Keratinocyte (primary cell): ENCODE data around the gene HIP1. TPM values are rescaled to one million over a fixed set of nuclear protein-coding genes. Genes with fewer than 3 reads are reported as not detected.

Experiments
- DNase-seq: peaks from one replicate; pipeline ENCODE4 v3.0.0-alpha.2; 2011; ENCODE audit warnings: low read depth, missing footprints, low spot score
- FAIRE-seq: peaks from 2 replicates; lab custom pipeline; 2011; peaks lifted over from hg19 to GRCh38; lab: Jason Lieb, UNC
- H2AFZ ChIP-seq: 2 replicates; pipeline ENCODE4 v1.6.0; 2012; ENCODE audit warnings: low read length, control low read depth, inconsistent platforms; ENCODE audit not compliant: control insufficient read depth
- H3K27ac ChIP-seq: 2 replicates; pipeline ENCODE4 v1.5.1; 2011; ENCODE audit warnings: low read length; ENCODE audit not compliant: control insufficient read depth, insufficient read depth
- H3K27me3 ChIP-seq: 3 replicates; pipeline ENCODE4 v1.6.0; 2011; ENCODE audit warnings: low read length; ENCODE audit not compliant: control insufficient read depth, insufficient read depth; ENCODE audit errors: extremely low read depth
- H3K36me3 ChIP-seq, 2 experiments: 2 replicates in 1 of 2; 3 replicates in 1 of 2; pipeline ENCODE4 v1.5.1; 2011; ENCODE audit warnings: low read length in 2 of 2, mild to moderate bottlenecking in 1 of 2; ENCODE audit not compliant: control insufficient read depth in 2 of 2, insufficient read depth in 2 of 2; ENCODE audit errors: extremely low read depth in 1 of 2
- H3K4me1 ChIP-seq: 3 replicates; pipeline ENCODE4 v1.5.1; 2011; ENCODE audit warnings: low read length; ENCODE audit not compliant: control insufficient read depth, insufficient read depth; ENCODE audit errors: extremely low read depth
- H3K4me2 ChIP-seq: 3 replicates; pipeline ENCODE4 v1.6.0; 2011; ENCODE audit warnings: low read depth, low read length; ENCODE audit not compliant: control insufficient read depth, insufficient read depth; ENCODE audit errors: extremely low read depth
- H3K4me3 ChIP-seq, 3 experiments: fragments of 200-600 bp in 1 of 3; sonication (generic) in 1 of 3; 2 replicates in 2 of 3; 3 replicates in 1 of 3; pipeline ENCODE4 v1.5.1; 2011 to 2016; ENCODE audit warnings: low read length in 3 of 3, mild to moderate bottlenecking in 3 of 3, control low read depth in 2 of 3, inconsistent platforms in 1 of 3, low read depth in 1 of 3, mixed read lengths in 1 of 3, mixed run types in 1 of 3, moderate library complexity in 1 of 3; ENCODE audit not compliant: control insufficient read depth in 2 of 3, insufficient read depth in 2 of 3; ENCODE audit errors: extremely low read depth in 1 of 3
- H3K79me2 ChIP-seq: 2 replicates; pipeline ENCODE4 v1.6.0; 2012; ENCODE audit warnings: low read length; ENCODE audit not compliant: control insufficient read depth, insufficient read depth
- H3K9ac ChIP-seq: 3 replicates; pipeline ENCODE4 v1.6.0; 2011; ENCODE audit warnings: low read length; ENCODE audit not compliant: control insufficient read depth, insufficient read depth; ENCODE audit errors: extremely low read depth
- H3K9me1 ChIP-seq: 3 replicates; pipeline ENCODE4 v1.6.0; 2011; ENCODE audit warnings: low read length; ENCODE audit not compliant: control insufficient read depth, insufficient read depth; ENCODE audit errors: extremely low read depth
- H3K9me3 ChIP-seq: 2 replicates; pipeline ENCODE4 v1.5.1; 2012; ENCODE audit warnings: low read depth, low read length; ENCODE audit not compliant: control insufficient read depth
- H4K20me1 ChIP-seq: 3 replicates; pipeline ENCODE4 v1.6.0; 2011; ENCODE audit warnings: low read length; ENCODE audit not compliant: control insufficient read depth, insufficient read depth; ENCODE audit errors: extremely low read depth
- CTCF ChIP-seq, 3 experiments: IDR thresholded peaks in 1 of 3; conservative IDR thresholded peaks in 1 of 3; optimal IDR thresholded peaks in 1 of 3; 2 replicates in 2 of 3; 3 replicates in 1 of 3; pipeline versions ENCODE3 to v1.5.1; 2011; ENCODE audit warnings: low read length in 3 of 3, mild to moderate bottlenecking in 3 of 3, moderate library complexity in 2 of 3, control low read depth in 1 of 3, inconsistent platforms in 1 of 3; ENCODE audit not compliant: insufficient read depth in 2 of 3; ENCODE audit errors: extremely low read depth in 1 of 3
- EZH2 ChIP-seq: IDR thresholded peaks from one replicate; pipeline ENCODE4 v1.6.1; 2012; ENCODE audit warnings: inconsistent platforms, mild to moderate bottlenecking, low read length, moderate library complexity
- dilution Hi-C: fragments of 300-500 bp; cut with MboI; formaldehyde crosslinking; loops from one replicate; pipeline ENCODE4 v1.7.0; 2020; ENCODE audit warnings: low sequenced_read_pairs; ENCODE audit not compliant: extremely low pct_ligation_motif_present
- polyA plus RNA-seq, 5 experiments: library from polyadenylated mRNA; depleted of rRNA in 3 of 5; stranded (reverse) in 3 of 5; stranded (forward) in 1 of 5; unstranded in 1 of 5; fragments of >200 nt; gene quantifications; 1 replicate in 1 of 5; 2 replicates in 3 of 5; 3 replicates in 1 of 5; pipeline versions ENCODE4 v1.2.1 to v1.2.3, GENCODE V29; 2011 to 2012; ENCODE audit warnings: missing spikeins in 2 of 5, low read depth in 1 of 5, low replicate concordance in 1 of 5

HIP1 gene
- polyA plus RNA-seq, 1 donor (not counting 4 experiments of a cell fraction or from before 2014, with no cell fraction given), result 5.0 TPM

- dilution Hi-C loops, result no loop called here
- TF ChIP-seq CTCF (optimal IDR thresholded peaks at IDR 0.05 in 1 of 3, IDR thresholded peaks at IDR 0.05 in 1 of 3, conservative IDR thresholded peaks at IDR 0.05 in 1 of 3; ENCODE audit: extremely low read depth in 1 of 3, insufficient read depth in 2 of 3, low read length in 3 of 3) (no peak), EZH2 (no peak)
- Histone ChIP-seq H3K9ac (peak overlapping the region; percentile 78), H3K27me3 (no peaks in the 10 kb centered on the region), H3K4me1 (peaks cover 16% of the 10 kb centered on the region), H3K4me3 (peak overlapping the region; percentile 77 to 95 (median 84)), H3K4me2 (peak overlapping the region; percentile 88), H3K27ac (no peak overlapping the region), H3K9me1 (no peaks in the 10 kb centered on the region), H3K9me3 (no peaks in the 10 kb centered on the region), H3K79me2 (no peaks in the 10 kb centered on the region), H4K20me1 (no peaks in the 10 kb centered on the region), H3K36me3 (no peaks in the 10 kb centered on the region), H2AFZ (peak overlapping the region; percentile 84)
- DNase-seq, result peak; percentile 80
- FAIRE-seq, result no peak
These were observed 444 bp upstream of the HIP1 start for GRCh38 chr7:75738975-75739795.

- no peaks in the 10 kb centered on the region for H4K20me1 ChIP-seq
- peak overlapping the region; percentile 91 for H3K4me2 ChIP-seq
- H2AFZ ChIP-seq, result peak overlapping the region; percentile 84
- no peaks in the 10 kb centered on the region for H3K9me1 ChIP-seq
- H3K9ac ChIP-seq, result peak overlapping the region; percentile 78
- no peaks in the 10 kb centered on the region for H3K79me2 ChIP-seq
- H3K27me3 ChIP-seq, result no peaks in the 10 kb centered on the region
- H3K36me3 ChIP-seq, result no peaks in the 10 kb centered on the region
- TF ChIP-seq CTCF (optimal IDR thresholded peaks at IDR 0.05 in 1 of 3, IDR thresholded peaks at IDR 0.05 in 1 of 3, conservative IDR thresholded peaks at IDR 0.05 in 1 of 3; ENCODE audit: extremely low read depth in 1 of 3, insufficient read depth in 2 of 3, low read length in 3 of 3) (no peak), EZH2 (no peak)
- dilution Hi-C loops, result no loop called here
- peaks cover 22% of the 10 kb centered on the region for H3K4me1 ChIP-seq
- H3K9me3 ChIP-seq, result no peaks in the 10 kb centered on the region
- H3K4me3 ChIP-seq, result peak overlapping the region; percentile 77 to 95 (median 84)
- DNase-seq, result no peak
- H3K27ac ChIP-seq, result peak overlapping the region; percentile 47
- FAIRE-seq, result no peak
These were observed 711 bp downstream of the HIP1 start for GRCh38 chr7:75737856-75738603.
